Uterus (tissue), 4 donors: ENCODE results near the gene U2SURP. TPM values are rescaled to one million over a fixed set of nuclear protein-coding genes. Genes with fewer than 3 reads are reported as not detected.
A peak's percentile ranks its signal among the peaks of the same experiment; 100 is the strongest.

Experiments used
- DNase-seq, 2 donors: peaks; one replicate each; pipeline ENCODE4 v3.0.0-alpha.2; 2019 to 2020
- H3K27ac ChIP-seq, 2 donors: fragments of 200-600 bp; sonication (generic); 1 replicate in 1 of 2; 2 replicates in 1 of 2; pipeline ENCODE4 v1.5.1; 2016 to 2018
- H3K27me3 ChIP-seq, 2 donors: fragments of 200-600 bp; sonication (generic); one replicate each; pipeline ENCODE4 v1.5.1; 2018 to 2019; ENCODE audit warnings: control low read depth in 1 of 2
- H3K36me3 ChIP-seq, 2 donors: fragments of 200-600 bp; sonication (generic); one replicate each; pipeline ENCODE4 v1.5.1; 2019; ENCODE audit warnings: control low read depth in 1 of 2
- H3K4me1 ChIP-seq, 2 donors: fragments of 200-600 bp; sonication (generic); one replicate each; pipeline ENCODE4 v1.5.1; 2018 to 2019; ENCODE audit warnings: control low read depth in 1 of 2
- H3K4me3 ChIP-seq, 2 donors: fragments of 200-600 bp; sonication (generic); 1 replicate in 1 of 2; 2 replicates in 1 of 2; pipeline ENCODE4 v1.5.1; 2018 to 2019; ENCODE audit warnings: mild to moderate bottlenecking in 1 of 2
- H3K9me3 ChIP-seq, 2 donors: fragments of 200-600 bp; sonication (generic); one replicate each; pipeline ENCODE4 v1.5.1; 2019; ENCODE audit warnings: control low read depth in 1 of 2
- POLR2A ChIP-seq, 2 donors: fragments of 450-650 bp; IDR thresholded peaks; one replicate each; pipeline ENCODE4 v1.6.1; 2016; ENCODE audit warnings: antibody characterized with exemption in 2 of 2, mild to moderate bottlenecking in 1 of 2, moderate library complexity in 1 of 2
- intact Hi-C: fragments of 100-400 bp; cut with DNase I; formaldehyde crosslinking; loops from one replicate; pipeline ENCODE4 v1.15.1; 2023; ENCODE audit warnings: low total_unique reads
- total RNA-seq, 4 donors: library from RNA; depleted of rRNA in 3 of 4; stranded (reverse); fragments of >200 nt in 3 of 4; gene quantifications; one replicate each; pipeline versions ENCODE4 v1.1.0 to v1.2.4, GENCODE V29; 2014 to 2023
- TF ChIP-seq, protein P1 (sequence below), 4 experiments: fragments of 200-600 bp in 2 of 4; fragments of 450-650 bp in 2 of 4; sonication (generic) in 2 of 4; IDR thresholded peaks; one replicate each; pipeline ENCODE4 v1.5.1; 2016 to 2019; ENCODE audit warnings: antibody characterized with exemption in 4 of 4, mild to moderate bottlenecking in 2 of 4, moderate library complexity in 1 of 4
- donor health status: DM: yes; HTN: yes; CAD: no.

U2SURP gene
- total RNA-seq, 4 donors from 2014 or later = 43.3 to 178 (median 87.2) TPM

- no peaks in the 10 kb centered on the region for H3K36me3 ChIP-seq
- no peaks in the 10 kb centered on the region for H3K9me3 ChIP-seq
- no peak overlapping the region for H3K4me3 ChIP-seq
- no peak for TF ChIP-seq POLR2A (IDR thresholded peaks at IDR 0.05)
- TF ChIP-seq, protein P1, sequence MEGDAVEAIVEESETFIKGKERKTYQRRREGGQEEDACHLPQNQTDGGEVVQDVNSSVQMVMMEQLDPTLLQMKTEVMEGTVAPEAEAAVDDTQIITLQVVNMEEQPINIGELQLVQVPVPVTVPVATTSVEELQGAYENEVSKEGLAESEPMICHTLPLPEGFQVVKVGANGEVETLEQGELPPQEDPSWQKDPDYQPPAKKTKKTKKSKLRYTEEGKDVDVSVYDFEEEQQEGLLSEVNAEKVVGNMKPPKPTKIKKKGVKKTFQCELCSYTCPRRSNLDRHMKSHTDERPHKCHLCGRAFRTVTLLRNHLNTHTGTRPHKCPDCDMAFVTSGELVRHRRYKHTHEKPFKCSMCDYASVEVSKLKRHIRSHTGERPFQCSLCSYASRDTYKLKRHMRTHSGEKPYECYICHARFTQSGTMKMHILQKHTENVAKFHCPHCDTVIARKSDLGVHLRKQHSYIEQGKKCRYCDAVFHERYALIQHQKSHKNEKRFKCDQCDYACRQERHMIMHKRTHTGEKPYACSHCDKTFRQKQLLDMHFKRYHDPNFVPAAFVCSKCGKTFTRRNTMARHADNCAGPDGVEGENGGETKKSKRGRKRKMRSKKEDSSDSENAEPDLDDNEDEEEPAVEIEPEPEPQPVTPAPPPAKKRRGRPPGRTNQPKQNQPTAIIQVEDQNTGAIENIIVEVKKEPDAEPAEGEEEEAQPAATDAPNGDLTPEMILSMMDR (IDR thresholded peaks at IDR 0.05) = no peak
- DNase-seq = no peak
- H3K27ac ChIP-seq = no peak overlapping the region
- no peaks in the 10 kb centered on the region for H3K27me3 ChIP-seq
- intact Hi-C loops = no loop called here
- H3K4me1 ChIP-seq = no peaks in the 10 kb centered on the region
Observed at GRCh38 chr3:142972092-142972753, 29.1 kb upstream of the U2SURP start.

GRCh38 chr3:142973217-142974009, 28.0 kb upstream of the U2SURP start:
- Histone ChIP-seq H3K27me3 (no peaks in the 10 kb centered on the region), H3K9me3 (no peaks in the 10 kb centered on the region), H3K36me3 (no peaks in the 10 kb centered on the region), H3K4me3 (no peak overlapping the region), H3K4me1 (no peaks in the 10 kb centered on the region), H3K27ac (no peak overlapping the region)
- no peak for DNase-seq
- intact Hi-C loops = no loop called here
- no peak for TF ChIP-seq POLR2A (IDR thresholded peaks at IDR 0.05)
- TF ChIP-seq, protein P1 (IDR thresholded peaks at IDR 0.05) = no peak

- H3K36me3 ChIP-seq = no peaks in the 10 kb centered on the region
- no peaks in the 10 kb centered on the region for H3K9me3 ChIP-seq
- no peak for TF ChIP-seq POLR2A (IDR thresholded peaks at IDR 0.05)
- TF ChIP-seq, protein P1 (IDR thresholded peaks at IDR 0.05) = no peak
- no peaks in the 10 kb centered on the region for H3K27me3 ChIP-seq
- H3K4me1 ChIP-seq = no peaks in the 10 kb centered on the region
- H3K27ac ChIP-seq = no peak overlapping the region
- no peak overlapping the region for H3K4me3 ChIP-seq
- intact Hi-C loops = no loop called here
- DNase-seq = no peak
Observed at GRCh38 chr3:142975316-142975995, 25.9 kb upstream of the U2SURP start.

GRCh38 chr3:142976621-142977398, 24.6 kb upstream of the U2SURP start:
- peak; percentile 42 to 68 for DNase-seq
- Histone ChIP-seq H3K4me3 (no peak overlapping the region), H3K9me3 (no peaks in the 10 kb centered on the region), H3K4me1 (no peaks in the 10 kb centered on the region), H3K27ac (no peak overlapping the region), H3K36me3 (no peaks in the 10 kb centered on the region), H3K27me3 (no peaks in the 10 kb centered on the region)
- intact Hi-C loops = no loop called here
- TF ChIP-seq POLR2A (IDR thresholded peaks at IDR 0.05) = no peak
- TF ChIP-seq, protein P1 (IDR thresholded peaks at IDR 0.05) = no peak
